ENCODE measurements around the gene ITPKC. TPM values are rescaled to one million over a fixed set of nuclear protein-coding genes. Genes with fewer than 3 reads are reported as not detected.

Gene ITPKC
- polyA plus RNA-seq: 100 to 1,000 TPM in 1 of 2 donors, 10 to 100 TPM in 1; 57.4 to 172 TPM

DNA sequence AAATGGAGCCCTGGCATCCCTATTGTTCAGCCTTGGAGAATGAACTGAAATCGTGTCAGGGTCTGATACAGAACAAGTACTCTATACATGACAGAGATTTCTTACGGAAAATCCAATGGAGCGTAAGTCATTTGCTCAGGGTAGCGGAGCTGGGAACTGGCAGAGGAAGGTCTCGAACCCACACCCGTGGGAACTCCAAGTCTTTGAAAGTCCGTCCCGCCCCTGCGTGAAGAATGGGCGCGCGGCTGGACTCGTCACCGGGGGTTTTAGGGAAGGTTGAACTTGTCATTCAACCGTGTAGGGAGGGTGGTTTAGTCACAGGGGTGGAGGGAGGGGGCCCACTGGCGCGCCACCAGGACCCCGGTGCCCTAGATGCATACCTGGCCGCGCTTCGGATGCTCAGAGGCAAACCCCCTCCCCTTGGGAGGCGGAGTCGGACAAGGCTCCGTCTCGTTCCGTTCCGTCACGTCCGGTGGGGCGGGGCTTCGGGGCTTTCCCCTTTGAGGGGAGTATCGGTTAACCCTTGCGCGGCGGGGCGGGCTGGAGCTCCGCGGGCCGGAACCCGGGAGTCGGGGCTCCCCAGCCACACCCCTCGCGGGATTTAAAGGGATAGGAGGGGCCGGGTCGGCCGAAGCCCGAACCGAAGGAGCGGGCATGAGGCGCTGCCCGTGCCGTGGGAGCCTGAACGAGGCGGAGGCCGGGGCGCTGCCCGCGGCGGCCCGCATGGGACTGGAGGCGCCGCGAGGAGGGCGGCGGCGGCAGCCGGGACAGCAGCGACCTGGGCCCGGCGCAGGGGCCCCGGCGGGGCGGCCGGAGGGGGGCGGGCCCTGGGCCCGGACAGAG is at the start of gene ITPKC, which contains the start of gene COQ8B:
Gene ITPKC (plus strand): TSS at position 631 of the 843 bp plus-strand sequence. CDS start 24 bp downstream, at position 655.
Gene COQ8B (minus strand): TSS at position 405 of the 843 bp plus-strand sequence. CDS start 2,254 bp downstream, outside the sequence.
- Histone ChIP-seq H3K9me3 (ENCODE audit: control insufficient read depth in 2 of 2, insufficient read depth in 1 of 2, low read depth in 1 of 2, low read length in 1 of 2) (no peaks in the 10 kb centered on the region), H3K27me3 (ENCODE audit: control insufficient read depth in 1 of 2, insufficient read depth in 2 of 2, low read length in 2 of 2) (no peaks in the 10 kb centered on the region), H3K4me1 (ENCODE audit: control insufficient read depth in 2 of 2, insufficient read depth in 2 of 2, low read length in 1 of 2) (peaks cover 0 to 4% of the 10 kb centered on the region in 2 donors), H3K27ac (ENCODE audit: low read depth in 2 of 2, low read length in 1 of 2) (peak within 1 kb of the TSS; percentile 98 to 100), H3K36me3 (ENCODE audit: control insufficient read depth in 2 of 2, insufficient read depth in 2 of 2, low read length in 1 of 2) (no peaks in the 10 kb centered on the region), H3K4me3 (ENCODE audit: low read depth in 1 of 2, low read length in 2 of 2) (peak within 1 kb of the TSS; percentile 85 to 95)
- 0 to 1% methylated on average over 70 to 76 of the region's 76 CpGs for WGBS, 2 donors

DNA sequence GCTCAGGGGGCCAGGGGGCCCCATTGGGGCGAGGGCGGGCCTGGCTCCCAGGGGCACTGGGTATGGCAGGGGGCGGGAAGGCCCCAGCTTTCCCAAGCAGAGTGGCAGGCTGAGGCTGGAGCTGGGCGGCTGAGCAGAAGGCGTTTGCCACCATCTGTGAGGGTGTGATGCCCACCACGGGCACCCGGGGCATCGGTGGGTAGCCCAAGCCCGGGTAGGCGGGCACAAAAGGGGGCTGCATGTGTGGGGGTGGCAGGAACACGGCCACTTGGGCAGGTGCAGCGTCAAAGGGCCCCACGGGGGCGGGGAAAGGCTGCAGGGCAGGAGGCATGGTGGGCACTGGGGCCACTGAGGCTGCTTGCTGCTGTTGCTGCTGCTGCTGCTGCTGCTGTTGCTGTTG is 49.3 kb upstream of the ITPKC start:
- Histone ChIP-seq H3K27ac (ENCODE audit: low read depth in 2 of 2, low read length in 1 of 2) (no peak overlapping the region), H3K4me1 (ENCODE audit: control insufficient read depth in 2 of 2, insufficient read depth in 2 of 2, low read length in 1 of 2) (peaks cover 0 to 5% of the 10 kb centered on the region in 2 donors), H3K36me3 (ENCODE audit: control insufficient read depth in 2 of 2, insufficient read depth in 2 of 2, low read length in 1 of 2) (peaks cover 7 to 34% of the 10 kb centered on the region in 2 donors), H3K27me3 (ENCODE audit: control insufficient read depth in 1 of 2, insufficient read depth in 2 of 2, low read length in 2 of 2) (no peaks in the 10 kb centered on the region), H3K4me3 (ENCODE audit: low read depth in 1 of 2, low read length in 2 of 2) (no peak overlapping the region), H3K9me3 (ENCODE audit: control insufficient read depth in 2 of 2, insufficient read depth in 1 of 2, low read depth in 1 of 2, low read length in 1 of 2) (no peaks in the 10 kb centered on the region)
- WGBS, 2 donors: 94 to 95% methylated on average over 14 of the region's 14 CpGs

DNA sequence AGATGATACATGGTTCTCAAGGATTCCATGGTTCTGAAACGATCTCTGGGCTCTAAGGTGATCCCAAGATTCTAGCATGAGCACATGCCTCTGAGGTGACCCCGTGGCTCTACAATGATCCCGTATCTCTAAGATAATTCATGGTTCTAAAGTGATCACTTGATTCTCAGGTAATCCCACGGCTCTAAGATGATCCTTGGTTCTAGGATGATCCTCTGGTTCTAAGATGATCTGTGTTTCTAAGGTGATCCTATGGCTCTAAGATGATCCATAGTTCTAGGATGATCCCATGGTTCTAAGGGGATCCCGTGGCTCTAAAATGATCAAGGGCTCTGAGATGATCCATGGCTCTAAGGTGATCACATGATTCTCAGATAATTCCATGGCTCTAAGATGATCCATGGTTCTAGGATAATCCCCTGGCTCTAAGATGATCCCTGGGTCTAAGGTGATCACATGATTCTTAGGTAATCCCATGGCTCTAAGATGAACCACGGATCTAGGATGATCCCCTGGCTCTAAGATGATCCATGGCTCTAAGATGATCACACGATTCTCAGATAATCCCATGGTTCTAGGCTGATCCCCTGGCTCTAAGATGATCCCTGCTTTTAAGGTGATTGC is 47.8 kb upstream of the ITPKC start:
- H3K4me3 ChIP-seq (ENCODE audit: low read depth in 1 of 2, low read length in 2 of 2): no peak overlapping the region
- H3K36me3 ChIP-seq (ENCODE audit: control insufficient read depth in 2 of 2, insufficient read depth in 2 of 2, low read length in 1 of 2): peaks cover 12 to 43% of the 10 kb centered on the region in 2 donors
- WGBS, 2 donors: 87 to 92% methylated on average over 7 of the region's 7 CpGs
- no peak overlapping the region for H3K27ac ChIP-seq (ENCODE audit: low read depth in 2 of 2, low read length in 1 of 2)
- no peaks in the 10 kb centered on the region for H3K27me3 ChIP-seq (ENCODE audit: control insufficient read depth in 1 of 2, insufficient read depth in 2 of 2, low read length in 2 of 2)
- peaks cover 0 to 5% of the 10 kb centered on the region in 2 donors for H3K4me1 ChIP-seq (ENCODE audit: control insufficient read depth in 2 of 2, insufficient read depth in 2 of 2, low read length in 1 of 2)
- H3K9me3 ChIP-seq (ENCODE audit: control insufficient read depth in 2 of 2, insufficient read depth in 1 of 2, low read depth in 1 of 2, low read length in 1 of 2): no peaks in the 10 kb centered on the region

DNA sequence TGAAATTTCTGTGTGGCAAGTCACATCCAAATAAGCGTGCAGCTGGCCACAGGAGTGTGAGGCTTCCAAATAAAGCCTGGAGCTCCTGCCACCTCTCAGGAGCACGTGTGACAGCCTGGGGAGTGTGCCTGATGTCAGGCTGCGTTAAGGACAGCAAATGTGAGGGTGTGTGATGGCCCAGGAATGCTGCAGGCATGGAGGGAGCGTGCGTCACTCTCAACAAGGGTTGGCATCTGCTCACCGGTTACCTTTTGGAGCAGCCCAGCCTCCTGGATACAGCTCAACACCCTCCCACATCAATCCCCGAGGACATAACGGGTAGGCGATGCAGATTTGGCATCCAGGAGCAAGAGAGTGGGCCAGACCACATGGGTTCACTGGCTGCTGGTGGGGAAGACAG is 45.5 kb upstream of the ITPKC start:
- peaks cover 0 to 5% of the 10 kb centered on the region in 2 donors for H3K4me1 ChIP-seq (ENCODE audit: control insufficient read depth in 2 of 2, insufficient read depth in 2 of 2, low read length in 1 of 2)
- H3K4me3 ChIP-seq (ENCODE audit: low read depth in 1 of 2, low read length in 2 of 2): no peak overlapping the region
- no peaks in the 10 kb centered on the region for H3K27me3 ChIP-seq (ENCODE audit: control insufficient read depth in 1 of 2, insufficient read depth in 2 of 2, low read length in 2 of 2)
- H3K9me3 ChIP-seq (ENCODE audit: control insufficient read depth in 2 of 2, insufficient read depth in 1 of 2, low read depth in 1 of 2, low read length in 1 of 2): no peaks in the 10 kb centered on the region
- peaks cover 12 to 52% of the 10 kb centered on the region in 2 donors for H3K36me3 ChIP-seq (ENCODE audit: control insufficient read depth in 2 of 2, insufficient read depth in 2 of 2, low read length in 1 of 2)
- 73 to 80% methylated on average over 9 of the region's 9 CpGs for WGBS, 2 donors
- peak overlapping the region in 1 of 2 donors; percentile 26 for H3K27ac ChIP-seq (ENCODE audit: low read depth in 2 of 2, low read length in 1 of 2)

DNA sequence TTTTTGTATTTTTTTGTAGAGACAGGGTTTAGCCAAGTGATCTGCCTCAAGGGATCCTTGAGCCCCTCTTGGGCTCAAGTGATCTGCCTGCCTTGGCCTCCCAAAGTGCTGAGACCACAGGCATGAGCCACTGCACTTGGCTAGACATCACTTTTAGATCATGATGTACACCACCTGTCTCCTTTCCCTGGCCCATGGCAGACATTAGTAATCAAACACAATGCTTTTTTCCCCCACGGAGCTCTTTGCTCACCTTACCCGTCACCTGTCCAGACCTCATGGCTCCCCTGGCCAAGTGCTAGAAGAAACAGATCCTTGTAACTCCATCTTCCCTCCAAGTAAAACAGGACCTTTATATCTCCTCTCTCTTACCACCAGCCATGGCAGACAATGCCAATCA is 44.9 kb upstream of the ITPKC start:
- Histone ChIP-seq H3K4me3 (ENCODE audit: low read depth in 1 of 2, low read length in 2 of 2) (no peak overlapping the region), H3K4me1 (ENCODE audit: control insufficient read depth in 2 of 2, insufficient read depth in 2 of 2, low read length in 1 of 2) (peaks cover 0 to under 1% of the 10 kb centered on the region in 2 donors), H3K27me3 (ENCODE audit: control insufficient read depth in 1 of 2, insufficient read depth in 2 of 2, low read length in 2 of 2) (no peaks in the 10 kb centered on the region), H3K36me3 (ENCODE audit: control insufficient read depth in 2 of 2, insufficient read depth in 2 of 2, low read length in 1 of 2) (peaks cover 12 to 50% of the 10 kb centered on the region in 2 donors), H3K9me3 (ENCODE audit: control insufficient read depth in 2 of 2, insufficient read depth in 1 of 2, low read depth in 1 of 2, low read length in 1 of 2) (no peaks in the 10 kb centered on the region), H3K27ac (ENCODE audit: low read depth in 2 of 2, low read length in 1 of 2) (no peak overlapping the region)
- WGBS, 2 donors: 83 to 87% methylated on average over 2 of the region's 2 CpGs

DNA sequence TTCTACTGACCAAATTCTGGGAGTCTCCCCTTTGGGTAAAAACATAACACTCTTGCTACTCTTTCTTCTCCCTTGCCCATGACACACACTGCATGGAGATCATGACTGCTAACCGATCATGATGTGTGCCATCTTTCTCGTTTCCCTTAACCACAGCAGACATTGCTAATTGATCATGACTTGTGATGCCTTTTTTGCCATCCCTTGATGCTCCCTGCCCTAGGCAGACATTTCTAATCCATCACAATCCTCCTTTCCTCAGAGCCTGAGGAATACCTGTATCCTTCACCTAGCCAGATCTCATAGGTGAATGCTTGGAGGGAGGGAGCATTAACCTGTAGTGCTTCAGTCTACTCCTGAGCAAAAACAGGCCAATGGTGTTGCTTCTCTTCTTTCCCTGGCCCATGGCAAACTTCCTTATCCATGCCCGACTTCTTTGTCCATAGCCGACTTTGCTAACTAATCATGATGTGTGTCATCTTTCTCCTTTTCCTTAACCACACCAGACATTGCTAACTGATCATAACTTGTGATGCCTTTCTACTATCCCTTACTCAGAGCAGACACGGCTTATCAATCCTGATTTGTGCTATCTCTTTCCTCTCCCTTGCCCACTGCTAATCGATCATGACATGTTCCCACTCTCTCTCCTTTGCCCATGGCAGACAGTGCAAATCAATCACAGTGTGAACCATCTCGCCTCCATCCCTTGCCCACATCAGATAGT is 44.2 kb upstream of the ITPKC start:
- Histone ChIP-seq H3K4me3 (ENCODE audit: low read depth in 1 of 2, low read length in 2 of 2) (no peak overlapping the region), H3K27me3 (ENCODE audit: control insufficient read depth in 1 of 2, insufficient read depth in 2 of 2, low read length in 2 of 2) (no peaks in the 10 kb centered on the region), H3K36me3 (ENCODE audit: control insufficient read depth in 2 of 2, insufficient read depth in 2 of 2, low read length in 1 of 2) (peaks cover 16 to 48% of the 10 kb centered on the region in 2 donors), H3K4me1 (ENCODE audit: control insufficient read depth in 2 of 2, insufficient read depth in 2 of 2, low read length in 1 of 2) (no peaks in the 10 kb centered on the region), H3K27ac (ENCODE audit: low read depth in 2 of 2, low read length in 1 of 2) (no peak overlapping the region), H3K9me3 (ENCODE audit: control insufficient read depth in 2 of 2, insufficient read depth in 1 of 2, low read depth in 1 of 2, low read length in 1 of 2) (no peaks in the 10 kb centered on the region)
- WGBS, 2 donors: 91 to 92% methylated on average over 7 of the region's 7 CpGs

DNA sequence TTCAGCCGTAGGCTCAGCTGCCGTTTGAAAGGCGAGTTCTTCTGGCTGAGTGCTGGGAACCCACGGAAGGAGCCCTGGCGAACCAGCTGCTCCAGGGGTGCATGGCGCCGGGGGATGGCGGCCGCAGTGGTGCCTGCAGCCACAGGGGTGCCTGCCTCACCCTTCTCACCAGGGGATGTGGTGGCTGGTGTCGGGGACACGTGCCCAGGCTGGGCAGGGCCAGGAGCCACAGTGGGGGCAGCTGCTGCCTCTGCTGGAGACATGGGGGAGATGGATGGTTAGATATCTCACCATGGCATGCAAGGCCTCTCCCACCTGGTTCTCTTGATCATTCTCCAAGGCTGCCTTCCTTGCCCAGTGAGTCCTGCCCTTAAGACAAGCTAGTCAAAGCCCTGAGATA is 43.5 kb upstream of the ITPKC start:
- 92% methylated on average over 11 of the region's 11 CpGs for WGBS, 2 donors
- no peak overlapping the region for H3K27ac ChIP-seq (ENCODE audit: low read depth in 2 of 2, low read length in 1 of 2)
- peaks cover 17 to 51% of the 10 kb centered on the region in 2 donors for H3K36me3 ChIP-seq (ENCODE audit: control insufficient read depth in 2 of 2, insufficient read depth in 2 of 2, low read length in 1 of 2)
- H3K4me1 ChIP-seq (ENCODE audit: control insufficient read depth in 2 of 2, insufficient read depth in 2 of 2, low read length in 1 of 2): no peaks in the 10 kb centered on the region
- no peak overlapping the region for H3K4me3 ChIP-seq (ENCODE audit: low read depth in 1 of 2, low read length in 2 of 2)
- no peaks in the 10 kb centered on the region for H3K9me3 ChIP-seq (ENCODE audit: control insufficient read depth in 2 of 2, insufficient read depth in 1 of 2, low read depth in 1 of 2, low read length in 1 of 2)
- no peaks in the 10 kb centered on the region for H3K27me3 ChIP-seq (ENCODE audit: control insufficient read depth in 1 of 2, insufficient read depth in 2 of 2, low read length in 2 of 2)

DNA sequence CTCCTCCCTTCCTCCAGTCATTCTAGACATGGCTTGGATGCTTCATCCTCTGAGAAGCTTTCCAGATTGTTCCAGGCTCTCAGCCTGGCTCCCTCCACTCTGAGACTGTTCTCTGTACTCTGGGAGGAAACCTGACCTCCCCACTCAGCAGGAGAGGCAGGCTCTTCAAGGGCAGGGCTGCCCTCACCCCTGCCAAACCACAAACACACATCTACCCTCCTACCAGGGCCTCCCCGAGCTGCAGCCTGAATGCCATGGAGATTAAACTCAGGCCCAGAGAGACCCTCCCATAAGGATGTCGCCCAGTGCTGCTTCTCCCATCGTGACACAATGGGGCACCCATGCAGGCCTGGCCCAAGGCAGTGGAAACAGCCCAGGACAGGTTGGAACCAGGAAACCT is 42.6 kb upstream of the ITPKC start:
- H3K4me1 ChIP-seq (ENCODE audit: control insufficient read depth in 2 of 2, insufficient read depth in 2 of 2, low read length in 1 of 2): no peaks in the 10 kb centered on the region
- WGBS, 2 donors: 70 to 87% methylated on average over 3 of the region's 3 CpGs
- H3K9me3 ChIP-seq (ENCODE audit: control insufficient read depth in 2 of 2, insufficient read depth in 1 of 2, low read depth in 1 of 2, low read length in 1 of 2): no peaks in the 10 kb centered on the region
- peak overlapping the region in 1 of 2 donors; percentile 33 for H3K27ac ChIP-seq (ENCODE audit: low read depth in 2 of 2, low read length in 1 of 2)
- H3K27me3 ChIP-seq (ENCODE audit: control insufficient read depth in 1 of 2, insufficient read depth in 2 of 2, low read length in 2 of 2): no peaks in the 10 kb centered on the region
- no peak overlapping the region for H3K4me3 ChIP-seq (ENCODE audit: low read depth in 1 of 2, low read length in 2 of 2)
- H3K36me3 ChIP-seq (ENCODE audit: control insufficient read depth in 2 of 2, insufficient read depth in 2 of 2, low read length in 1 of 2): peaks cover 17 to 47% of the 10 kb centered on the region in 2 donors

DNA sequence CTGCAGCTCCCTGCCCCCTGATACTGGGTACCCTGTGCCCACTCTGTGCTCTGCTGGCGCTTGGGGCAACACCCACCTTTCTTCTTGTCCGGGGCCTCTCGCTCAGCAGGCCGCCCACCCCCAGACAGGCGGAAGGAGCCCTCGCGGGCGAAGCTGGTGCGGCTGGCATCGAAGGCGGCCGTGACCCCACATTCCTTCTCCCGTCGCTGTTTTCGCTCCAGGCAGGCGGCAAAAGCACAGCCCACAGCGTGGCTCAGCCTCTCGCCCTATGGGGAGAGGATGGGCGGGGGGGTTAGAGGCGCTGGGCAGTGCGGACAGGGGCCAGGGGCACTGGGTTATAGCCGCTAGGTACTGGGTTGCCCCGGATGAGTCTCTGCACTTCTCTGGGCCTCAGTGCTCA is 39.8 kb upstream of the ITPKC start:
- H3K27ac ChIP-seq (ENCODE audit: low read depth in 2 of 2, low read length in 1 of 2): no peak overlapping the region
- peaks cover 10 to 38% of the 10 kb centered on the region in 2 donors for H3K36me3 ChIP-seq (ENCODE audit: control insufficient read depth in 2 of 2, insufficient read depth in 2 of 2, low read length in 1 of 2)
- WGBS, 2 donors: 96 to 97% methylated on average over 23 of the region's 23 CpGs
- H3K27me3 ChIP-seq (ENCODE audit: control insufficient read depth in 1 of 2, insufficient read depth in 2 of 2, low read length in 2 of 2): no peaks in the 10 kb centered on the region
- H3K9me3 ChIP-seq (ENCODE audit: control insufficient read depth in 2 of 2, insufficient read depth in 1 of 2, low read depth in 1 of 2, low read length in 1 of 2): no peaks in the 10 kb centered on the region
- no peak overlapping the region for H3K4me3 ChIP-seq (ENCODE audit: low read depth in 1 of 2, low read length in 2 of 2)
- H3K4me1 ChIP-seq (ENCODE audit: control insufficient read depth in 2 of 2, insufficient read depth in 2 of 2, low read length in 1 of 2): no peaks in the 10 kb centered on the region
